ENCODE data around the gene WIZ.
A peak's percentile ranks its signal among the peaks of the same experiment; 100 is the strongest.

Gene WIZ

GRCh38 chr19:15471639-15472101, 21.9 kb upstream of the WIZ start:
- DNase-seq, result no peak
- Mint-ChIP-seq H3K27me3 (peaks cover 28 to 35% of the 10 kb centered on the region in 2 donors), H3K9me3 (no peaks in the 10 kb centered on the region), H3K27ac (peak overlapping the region; percentile 9), H3K4me3 (no peak overlapping the region), H3K36me3 (peaks cover 4 to 14% of the 10 kb centered on the region in 2 donors), H3K4me1 (peaks cover 29 to 34% of the 10 kb centered on the region in 2 donors)
- no peak for ATAC-seq (replicated peaks)

DNA sequence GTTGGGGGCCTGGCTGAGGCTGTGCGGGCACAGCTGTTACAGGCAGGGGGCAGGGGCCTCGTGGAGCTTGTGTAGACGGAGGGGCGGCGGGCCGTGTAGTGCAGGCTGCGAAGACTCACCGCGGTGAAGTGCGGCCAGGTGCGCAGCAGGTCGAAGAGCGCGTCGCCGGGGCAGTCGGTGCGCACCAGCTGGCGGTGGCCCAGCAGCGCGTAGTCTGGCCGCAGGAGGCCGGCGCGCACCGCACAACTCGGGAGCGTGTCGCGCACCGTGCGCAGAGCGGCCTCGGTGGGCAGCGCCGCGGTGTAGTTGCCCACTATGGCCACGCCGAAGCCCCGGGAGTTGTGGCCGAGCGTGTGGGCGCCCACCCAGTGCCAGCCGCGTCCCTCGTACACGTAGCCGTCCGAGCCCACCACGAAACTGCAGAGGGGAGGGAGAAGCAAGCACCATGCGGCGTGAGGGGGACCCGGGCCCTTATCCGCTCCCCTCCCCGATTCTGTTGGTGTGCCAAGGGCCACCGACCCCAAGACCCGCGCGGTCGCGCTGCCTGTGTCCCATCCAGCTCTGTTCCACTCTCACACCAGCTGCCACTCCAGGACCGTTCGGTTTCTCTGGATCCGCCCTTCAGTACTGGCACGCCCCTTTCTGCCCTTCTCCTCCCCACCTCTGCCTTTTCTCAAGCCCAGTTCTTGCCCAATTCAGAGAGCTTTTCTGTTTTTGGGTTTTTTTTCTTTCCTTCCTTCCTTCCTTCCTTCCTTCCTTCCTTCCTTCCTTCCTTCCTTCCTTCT, 19.9 kb upstream of the WIZ start:
- Mint-ChIP-seq H3K4me1 (peaks cover 33 to 40% of the 10 kb centered on the region in 2 donors), H3K36me3 (peaks cover 0 to 14% of the 10 kb centered on the region in 2 donors), H3K27ac (peak overlapping the region; percentile 31), H3K4me3 (peak overlapping the region; percentile 78 to 86), H3K9me3 (no peaks in the 10 kb centered on the region), H3K27me3 (peaks cover 28 to 35% of the 10 kb centered on the region in 2 donors)
- no peak for DNase-seq
- ATAC-seq (replicated peaks), result peak; percentile 66 to 67

DNA sequence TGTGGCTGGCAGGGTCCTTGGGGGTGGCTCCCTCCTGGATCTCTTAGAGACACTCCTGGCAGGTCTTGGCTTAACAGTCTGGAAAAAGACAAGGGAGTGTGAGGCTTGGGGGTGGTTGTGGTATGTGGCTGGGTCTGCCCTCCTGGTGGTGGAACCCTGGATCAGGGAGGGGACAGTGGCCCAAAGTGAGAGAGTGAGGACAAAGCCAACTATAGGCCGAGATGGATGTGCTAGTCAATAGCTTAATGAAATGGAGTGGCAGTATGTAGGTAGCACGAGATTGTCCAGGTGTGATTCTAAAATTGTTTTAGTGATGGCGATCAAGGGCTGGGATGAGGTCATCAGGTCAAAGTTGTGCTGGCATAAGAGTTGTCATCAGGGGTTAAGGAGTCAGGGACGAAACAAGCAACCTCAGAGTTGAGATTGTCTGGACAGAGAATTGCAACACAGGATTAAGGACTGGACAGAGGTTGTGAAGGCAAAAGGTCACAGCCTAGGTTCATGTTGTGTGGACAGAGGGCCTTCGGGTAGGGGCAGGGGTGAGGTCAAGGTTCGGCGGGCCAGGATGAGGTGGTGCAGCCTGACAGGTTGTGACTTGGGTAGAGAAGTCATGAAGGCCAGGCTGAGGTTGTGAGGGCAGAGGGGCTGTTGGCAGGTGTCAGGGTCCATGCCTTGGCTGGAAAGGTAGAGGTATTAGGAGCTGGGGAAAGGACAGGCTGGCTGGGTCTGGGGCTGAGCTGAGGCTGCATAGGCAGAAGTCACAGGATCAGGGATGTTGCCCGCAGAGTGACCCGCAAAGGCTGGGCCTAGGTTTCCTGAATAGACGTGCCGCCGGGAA, 19.1 kb upstream of the WIZ start:
- Mint-ChIP-seq H3K4me1 (peaks cover 36 to 44% of the 10 kb centered on the region in 2 donors), H3K9me3 (no peaks in the 10 kb centered on the region), H3K27ac (peak overlapping the region; percentile 31), H3K27me3 (peaks cover 28 to 35% of the 10 kb centered on the region in 2 donors), H3K4me3 (peak overlapping the region; percentile 78 to 86), H3K36me3 (peaks cover 0 to 14% of the 10 kb centered on the region in 2 donors)
- DNase-seq (no peak), ATAC-seq (replicated peaks) (no peak)

DNA sequence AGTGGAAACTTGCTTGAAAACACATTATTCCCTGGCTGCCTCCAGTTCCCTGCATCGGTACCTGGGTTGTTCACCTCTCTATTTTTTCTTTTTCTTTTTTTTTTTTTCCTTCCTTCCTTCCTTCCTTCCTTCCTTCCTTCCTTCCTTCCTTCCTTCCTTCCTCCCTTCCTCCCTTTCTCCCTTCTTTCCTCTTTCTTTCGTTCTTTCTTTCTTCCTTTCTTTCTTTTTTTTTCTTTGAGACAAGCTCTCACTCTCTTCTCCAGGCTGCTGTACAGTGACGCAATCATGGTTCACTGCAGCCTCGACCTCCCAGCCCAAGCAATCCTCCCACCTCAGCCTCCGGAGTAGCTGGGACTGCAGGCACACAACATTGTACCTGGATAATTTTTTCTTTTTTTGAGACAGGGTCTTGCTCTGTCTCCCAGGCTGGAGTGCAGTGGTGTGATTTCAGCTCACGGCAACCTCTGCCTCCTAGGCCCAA, 18.0 kb upstream of the WIZ start:
- H3K27me3 Mint-ChIP-seq, result peaks cover 28 to 35% of the 10 kb centered on the region in 2 donors
- H3K36me3 Mint-ChIP-seq, result peaks cover 0 to 14% of the 10 kb centered on the region in 2 donors
- peak overlapping the region; percentile 32 for H3K27ac Mint-ChIP-seq
- peaks cover 36 to 53% of the 10 kb centered on the region in 2 donors for H3K4me1 Mint-ChIP-seq
- no peaks in the 10 kb centered on the region for H3K9me3 Mint-ChIP-seq
- no peak overlapping the region for H3K4me3 Mint-ChIP-seq
- DNase-seq, result no peak
- ATAC-seq (replicated peaks), result no peak

- H3K27me3 Mint-ChIP-seq, result peaks cover 28 to 35% of the 10 kb centered on the region in 2 donors
- DNase-seq (peak; percentile 23), ATAC-seq (replicated peaks) (peak; percentile 38 to 41)
- peaks cover 37 to 58% of the 10 kb centered on the region in 2 donors for H3K4me1 Mint-ChIP-seq
- H3K27ac Mint-ChIP-seq, result peak overlapping the region; percentile 14
- peaks cover 2 to 14% of the 10 kb centered on the region in 2 donors for H3K36me3 Mint-ChIP-seq
- H3K4me3 Mint-ChIP-seq, result peak overlapping the region in 1 of 2 donors; percentile 5
- no peaks in the 10 kb centered on the region for H3K9me3 Mint-ChIP-seq
Observed at GRCh38 chr19:15466851-15467733, 17.3 kb upstream of the WIZ start.

- ATAC-seq (replicated peaks), result peak; percentile 77 to 84
- Mint-ChIP-seq H3K4me1 (peaks cover 32 to 58% of the 10 kb centered on the region in 2 donors), H3K27ac (peak within 1 kb of the TSS; percentile 96)
Observed at GRCh38 chr19:15464394-15465385, 14.9 kb upstream of the WIZ start, which contains the start of gene RASAL3. TSS of gene RASAL3 (minus strand) at chr19:15464544. CDS start at chr19:15464358, 186 bp downstream.

GRCh38 chr19:15463861-15464371, 14.2 kb upstream of the WIZ start:
- DNase-seq (peak; percentile 65), ATAC-seq (replicated peaks) (peak; percentile 85 to 87)
- Mint-ChIP-seq H3K27ac (peak overlapping the region; percentile 96), H3K4me1 (peaks cover 25 to 50% of the 10 kb centered on the region in 2 donors), H3K36me3 (peaks cover 17 to 28% of the 10 kb centered on the region in 2 donors), H3K27me3 (peaks cover 6% of the 10 kb centered on the region in 2 donors), H3K9me3 (no peaks in the 10 kb centered on the region), H3K4me3 (peak overlapping the region; percentile 93 to 95)

More at GRCh38 chr19:15464394-15465385, 14.9 kb upstream of the WIZ start, which contains the start of gene RASAL3:
- peak; percentile 53 for DNase-seq
- Mint-ChIP-seq H3K4me3 (peak within 1 kb of the TSS; percentile 93 to 95), H3K36me3 (peaks cover 13 to 25% of the 10 kb centered on the region in 2 donors), H3K9me3 (no peaks in the 10 kb centered on the region), H3K27me3 (peaks cover 14% of the 10 kb centered on the region in 2 donors)

GRCh38 chr19:15461694-15462093, 11.9 kb upstream of the WIZ start:
- H3K27me3 Mint-ChIP-seq, result no peaks in the 10 kb centered on the region
- no peaks in the 10 kb centered on the region for H3K9me3 Mint-ChIP-seq
- H3K36me3 Mint-ChIP-seq, result peaks cover 23 to 27% of the 10 kb centered on the region in 2 donors
- peak overlapping the region; percentile 59 for H3K27ac Mint-ChIP-seq
- no peak for ATAC-seq (replicated peaks)
- no peak overlapping the region for H3K4me3 Mint-ChIP-seq
- H3K4me1 Mint-ChIP-seq, result peaks cover 14 to 38% of the 10 kb centered on the region in 2 donors
- DNase-seq, result no peak

- DNase-seq (no peak), ATAC-seq (replicated peaks) (no peak)
- peaks cover 57 to 58% of the 10 kb centered on the region in 2 donors for H3K36me3 Mint-ChIP-seq
- H3K27ac Mint-ChIP-seq, result peak overlapping the region; percentile 74
- H3K9me3 Mint-ChIP-seq, result no peaks in the 10 kb centered on the region
- peaks cover 6 to 20% of the 10 kb centered on the region in 2 donors for H3K4me1 Mint-ChIP-seq
- no peak overlapping the region for H3K4me3 Mint-ChIP-seq
- H3K27me3 Mint-ChIP-seq, result no peaks in the 10 kb centered on the region
Observed at GRCh38 chr19:15457701-15458484, 8.1 kb upstream of the WIZ start.

GRCh38 chr19:15456871-15457700, 7.3 kb upstream of the WIZ start:
- no peak overlapping the region for H3K27ac Mint-ChIP-seq
- ATAC-seq (replicated peaks) (peak; percentile 44 to 54), DNase-seq (no peak)
- H3K4me1 Mint-ChIP-seq, result peaks cover 4 to 13% of the 10 kb centered on the region in 2 donors
- H3K4me3 Mint-ChIP-seq, result no peak overlapping the region
- no peaks in the 10 kb centered on the region for H3K9me3 Mint-ChIP-seq
- no peaks in the 10 kb centered on the region for H3K27me3 Mint-ChIP-seq
- peaks cover 59 to 63% of the 10 kb centered on the region in 2 donors for H3K36me3 Mint-ChIP-seq

GRCh38 chr19:15456441-15456840, 6.7 kb upstream of the WIZ start:
- ATAC-seq (replicated peaks), result no peak
- DNase-seq, result no peak
- Mint-ChIP-seq H3K27me3 (no peaks in the 10 kb centered on the region), H3K9me3 (no peaks in the 10 kb centered on the region), H3K4me1 (peaks cover 6 to 7% of the 10 kb centered on the region in 2 donors), H3K4me3 (no peak overlapping the region), H3K27ac (no peak overlapping the region), H3K36me3 (peaks cover 58 to 64% of the 10 kb centered on the region in 2 donors)
